H4 (cell line): Measurements from ENCODE around the gene FAM200A. TPM values are rescaled to one million over a fixed set of nuclear protein-coding genes. Genes with fewer than 3 reads are reported as not detected.
"Not testable (repeated sequence)": the region's sequence is repeated elsewhere in the genome, so short reads cannot be mapped to it uniquely, and the experiment has no call there.

Source experiments
- DNase-seq: peaks from one replicate; pipeline ENCODE4 v3.0.0-alpha.2; 2015; ENCODE audit warnings: low spot score
- total RNA-seq: library from RNA; depleted of rRNA; stranded (reverse); fragments of >200 nt; shearing (Covaris generic); gene quantifications from 2 replicates; pipeline ENCODE4 v1.2.3, GENCODE V29; 2014; rRNA removed

Gene FAM200A
- total RNA-seq, result 9.8 and 11.3 TPM in 2 replicates

GRCh38 chr7:99551767-99552463 lies at the start of gene FAM200A:
FAM200A (minus strand) TSS chr7:99552114; CDS start chr7:99548407, 3,707 bp downstream.
- DNase-seq, result peak; percentile 88

- no peak for DNase-seq
These were observed 47.9 kb upstream of the FAM200A start for GRCh38 chr7:99599836-99600235.

- no peak for DNase-seq
These were observed 46.0 kb upstream of the FAM200A start, which contains the start of gene TMEM225B for GRCh38 chr7:99597762-99598501. TMEM225B (plus strand) TSS chr7:99598267; CDS start chr7:99604389, 6,122 bp downstream.

GRCh38 chr7:99596408-99596955 lies 44.6 kb upstream of the FAM200A start:
- DNase-seq, result no peak

- no peak for DNase-seq
These were observed 43.2 kb upstream of the FAM200A start for GRCh38 chr7:99594948-99595745.

GRCh38 chr7:99588868-99589267 lies 37.0 kb upstream of the FAM200A start:
- DNase-seq, result no peak

- DNase-seq, result not testable (repeated sequence)
These were observed 28.9 kb upstream of the FAM200A start for GRCh38 chr7:99580778-99581332.

- no peak for DNase-seq
These were observed 28.3 kb upstream of the FAM200A start for GRCh38 chr7:99579956-99580777.

- no peak for DNase-seq
These were observed 27.5 kb upstream of the FAM200A start for GRCh38 chr7:99579281-99579955.

GRCh38 chr7:99576251-99576650 lies 24.3 kb upstream of the FAM200A start:
- no peak for DNase-seq

GRCh38 chr7:99573257-99573656 lies 21.3 kb upstream of the FAM200A start:
- no peak for DNase-seq

- DNase-seq, result no peak
These were observed 19.9 kb upstream of the FAM200A start for GRCh38 chr7:99571768-99572167.

- DNase-seq, result not testable (repeated sequence)
These were observed 16.9 kb upstream of the FAM200A start for GRCh38 chr7:99568770-99569169.

GRCh38 chr7:99563650-99564049 lies 11.7 kb upstream of the FAM200A start:
- peak; percentile 29 for DNase-seq

- DNase-seq, result peak; percentile 97
These were observed 10.9 kb upstream of the FAM200A start for GRCh38 chr7:99562832-99563231.

GRCh38 chr7:99562114-99562784 lies 10.3 kb upstream of the FAM200A start:
- no peak for DNase-seq

- DNase-seq, result no peak
These were observed 9.8 kb upstream of the FAM200A start for GRCh38 chr7:99561737-99562051.

- no peak for DNase-seq
These were observed 9.2 kb upstream of the FAM200A start for GRCh38 chr7:99560834-99561736.
